GM10248 (cell line): ENCODE results near the gene PTPRCAP.
"Not testable (repeated sequence)": the region's sequence is repeated elsewhere in the genome, so short reads cannot be mapped to it uniquely, and the experiment has no call there.

Experiments used
- CTCF ChIA-PET: fragments of 300-600 bp; sonication (Branson Sonifier 250); formaldehyde crosslinking; extraction: SDS; loops from one replicate; lab custom pipeline; 2021; ENCODE audit warnings: antibody characterized with exemption; lab: Yijun Ruan, JAX
- POLR2A ChIA-PET: fragments of 350-650 bp; sonication (Branson Sonifier 250); formaldehyde crosslinking; extraction: SDS; loops from one replicate; lab custom pipeline; 2020; ENCODE audit warnings: antibody characterized with exemption; lab: Yijun Ruan, JAX
- DNase-seq: peaks from one replicate; pipeline ENCODE4 v3.0.0; 2012; ENCODE audit errors: extremely low spot score
- CTCF ChIP-seq: IDR thresholded peaks from 2 replicates; pipeline ENCODE4 v1.5.1; 2012; ENCODE audit warnings: mild to moderate bottlenecking, low read depth; ENCODE audit errors: extremely low read depth, missing control alignments, control extremely low read depth

Gene PTPRCAP

GRCh38 chr11:67429722-67430121, 7.8 kb downstream of the PTPRCAP start:
- ChIA-PET CTCF (interaction anchor here (1.0 kb wide), 1 partner anchor 22 kb away, joined by 3 read pairs; no protein-coding TSS in a partner anchor), POLR2A (interaction anchor here (0.6 kb wide), 1 partner anchor 303 kb away, joined by 4 read pairs; no protein-coding TSS in a partner anchor)
- TF ChIP-seq CTCF, result no peak
- DNase-seq, result no peak

- POLR2A ChIA-PET, result interaction anchor here (0.6 kb wide), 2 partner anchors 302 to 621 kb away, joined by 4 read pairs; no protein-coding TSS in a partner anchor
- no peak for TF ChIP-seq CTCF
- DNase-seq, result no peak
- CTCF ChIA-PET, result interaction anchor here (0.7 to 1.6 kb wide), 5 partner anchors 9 to 28 kb away, joined by 3 to 6 read pairs (median 3); partner anchors contain the start of gene PTPRCAP
Measured at GRCh38 chr11:67429038-67429668, 8.3 kb downstream of the PTPRCAP start.

- ChIA-PET CTCF (interaction anchor here (0.7 to 1.7 kb wide), 6 partner anchors 9 to 27 kb away, joined by 3 to 6 read pairs (median 4); partner anchors contain the start of gene PTPRCAP), POLR2A (interaction anchor here (0.6 kb wide), 1 partner anchor 620 kb away, joined by 4 read pairs; no protein-coding TSS in a partner anchor)
- no peak for TF ChIP-seq CTCF
- DNase-seq, result peak; percentile 99
Measured at GRCh38 chr11:67428052-67429001, 9.2 kb downstream of the PTPRCAP start, which contains the start of gene RPS6KB2. TSS of gene RPS6KB2 (plus strand) at chr11:67428494. CDS start at chr11:67428546, 52 bp downstream.

GRCh38 chr11:67427364-67427859, 10.1 kb downstream of the PTPRCAP start:
- DNase-seq, POLR2A ChIA-PET: not testable (repeated sequence)
- CTCF ChIA-PET, result interaction anchor here (0.7 to 1.7 kb wide), 2 partner anchors 12 to 26 kb away, joined by 4 to 5 read pairs; partner anchors contain the start of gene PPP1CA

GRCh38 chr11:67423891-67424613, 13.4 kb downstream of the PTPRCAP start:
- ChIA-PET CTCF (interaction anchor here (1.0 to 2.1 kb wide), 2 partner anchors 23 to 256 kb away, joined by 3 to 8 read pairs; partner anchors contain the start of gene PPP1CA), POLR2A (no interaction called here)
- TF ChIP-seq CTCF, result no peak
- no peak for DNase-seq

- ChIA-PET CTCF (interaction anchor here (2.1 kb wide), 1 partner anchor 22 kb away, joined by 8 read pairs; the partner anchor contains the start of gene PPP1CA), POLR2A (no interaction called here)
- no peak for DNase-seq
- no peak for TF ChIP-seq CTCF
Measured at GRCh38 chr11:67423466-67423865, 14.0 kb downstream of the PTPRCAP start.
